Gastrocnemius medialis (tissue), 4 donors: ENCODE results near the gene NUF2.

Source experiments
- POLR2A ChIP-seq, 2 donors: fragments of 450-650 bp; IDR thresholded peaks; one replicate each; pipeline ENCODE4 v1.6.1; 2017; ENCODE audit warnings: antibody characterized with exemption in 2 of 2, mild to moderate bottlenecking in 2 of 2, moderate library complexity in 2 of 2
- TF ChIP-seq, protein P1 (sequence below), 5 experiments: fragments of 450-650 bp in 3 of 5; fragments of 200-600 bp in 2 of 5; sonication (generic) in 2 of 5; IDR thresholded peaks in 4 of 5; conservative IDR thresholded peaks in 1 of 5; 1 replicate in 4 of 5; 2 replicates in 1 of 5; pipeline ENCODE4 v1.5.1; 2016 to 2019; ENCODE audit warnings: antibody characterized with exemption in 5 of 5, mild to moderate bottlenecking in 3 of 5, moderate library complexity in 3 of 5

- TF ChIP-seq, protein P1, sequence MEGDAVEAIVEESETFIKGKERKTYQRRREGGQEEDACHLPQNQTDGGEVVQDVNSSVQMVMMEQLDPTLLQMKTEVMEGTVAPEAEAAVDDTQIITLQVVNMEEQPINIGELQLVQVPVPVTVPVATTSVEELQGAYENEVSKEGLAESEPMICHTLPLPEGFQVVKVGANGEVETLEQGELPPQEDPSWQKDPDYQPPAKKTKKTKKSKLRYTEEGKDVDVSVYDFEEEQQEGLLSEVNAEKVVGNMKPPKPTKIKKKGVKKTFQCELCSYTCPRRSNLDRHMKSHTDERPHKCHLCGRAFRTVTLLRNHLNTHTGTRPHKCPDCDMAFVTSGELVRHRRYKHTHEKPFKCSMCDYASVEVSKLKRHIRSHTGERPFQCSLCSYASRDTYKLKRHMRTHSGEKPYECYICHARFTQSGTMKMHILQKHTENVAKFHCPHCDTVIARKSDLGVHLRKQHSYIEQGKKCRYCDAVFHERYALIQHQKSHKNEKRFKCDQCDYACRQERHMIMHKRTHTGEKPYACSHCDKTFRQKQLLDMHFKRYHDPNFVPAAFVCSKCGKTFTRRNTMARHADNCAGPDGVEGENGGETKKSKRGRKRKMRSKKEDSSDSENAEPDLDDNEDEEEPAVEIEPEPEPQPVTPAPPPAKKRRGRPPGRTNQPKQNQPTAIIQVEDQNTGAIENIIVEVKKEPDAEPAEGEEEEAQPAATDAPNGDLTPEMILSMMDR (IDR thresholded peaks at IDR 0.05 in 4 of 5, conservative IDR thresholded peaks at IDR 0.05 in 1 of 5) = no peak
- TF ChIP-seq POLR2A (IDR thresholded peaks at IDR 0.05) = no peak
Observed at GRCh38 chr1:163337631-163338030, 15.9 kb downstream of the NUF2 start.
